T-helper 1 cell treated with Interleukin-12 subunit alpha and Interleukin-12 subunit beta and Interleukin-4 antibody, amounts not matched to agents 30 ng/mL and 1 ng/mL, for 36 hours (primary cell): ENCODE data around the gene RNFT2. TPM values are rescaled to one million over a fixed set of nuclear protein-coding genes. Genes with fewer than 3 reads are reported as not detected.

Source experiments
- intact Hi-C: fragments of 100-400 bp; cut with micrococcal nuclease; formaldehyde crosslinking; loops from one replicate; pipeline ENCODE4 v1.15.1; 2024
- total RNA-seq: library from RNA; stranded (reverse); gene quantifications from 2 replicates; pipeline ENCODE4 v1.2.3, GENCODE V29; 2022

The RNFT2 gene
- total RNA-seq, 1 donor from 2014 or later = 7.5 TPM

DNA sequence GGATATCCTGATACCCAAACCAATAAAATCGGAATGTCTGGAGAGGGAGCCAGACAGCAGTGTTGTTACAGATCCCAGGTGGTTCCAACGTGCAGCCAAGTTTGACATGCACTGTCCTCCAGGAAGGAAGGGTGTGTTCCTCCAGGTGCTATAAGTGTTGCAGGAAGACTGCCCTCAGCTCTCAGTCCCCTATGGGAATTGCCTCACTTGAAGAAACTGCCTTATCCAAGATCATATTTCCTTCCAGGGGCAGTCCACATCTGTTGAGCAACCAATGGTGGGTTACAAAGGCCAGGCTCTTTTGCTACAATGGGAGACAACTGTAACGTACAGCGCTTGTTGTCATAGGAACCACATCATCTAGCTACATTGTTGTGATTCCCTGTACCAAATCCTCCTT lies 159.4 kb downstream of the RNFT2 start:
- intact Hi-C loops = no loop called here

- intact Hi-C loops = no loop called here
Measured at GRCh38 chr12:116898669-116899068, 160.6 kb downstream of the RNFT2 start.

GRCh38 chr12:116901612-116902011 lies 163.5 kb downstream of the RNFT2 start:
- intact Hi-C loops = no loop called here

Other genes with a start within 250 kb of the RNFT2 start
- gene MAP1LC3B2, start 178.9 kb upstream of the RNFT2 start, total RNA-seq = 1.2 and 2.3 TPM in 2 replicates
- gene SPRING1, start 246 bp upstream of the RNFT2 start, total RNA-seq = 34.7 and 37.2 TPM in 2 replicates
- gene HRK, start 143.1 kb downstream of the RNFT2 start, total RNA-seq = not detected in 2 replicates
- 9.9 and 10.1 TPM in 2 replicates for gene FBXW8, start 172.6 kb downstream of the RNFT2 start, total RNA-seq